Hepatocyte (in vitro differentiated cells): ENCODE results near the gene OGDH. TPM values are rescaled to one million over a fixed set of nuclear protein-coding genes. Genes with fewer than 3 reads are reported as not detected.

Source experiments
- DNase-seq: peaks from one replicate; pipeline ENCODE4 v3.0.0-alpha.2; 2016; ENCODE audit warnings: low spot score
- H2AFZ ChIP-seq: fragments of 200-600 bp; sonication (generic); 2 replicates; pipeline ENCODE4 v1.6.0; 2016; ENCODE audit warnings: antibody characterized with exemption, mild to moderate bottlenecking
- H3K27ac ChIP-seq: fragments of 200-600 bp; sonication (generic); 2 replicates; pipeline ENCODE4 v1.5.1; 2016; ENCODE audit warnings: mild to moderate bottlenecking
- H3K27me3 ChIP-seq: fragments of 200-600 bp; sonication (generic); 2 replicates; pipeline ENCODE4 v1.6.1; 2016
- H3K36me3 ChIP-seq: fragments of 200-600 bp; sonication (generic); replicated peaks from 2 replicates; pipeline ENCODE4 v1.5.1; 2016; ENCODE audit warnings: low read depth; ENCODE audit not compliant: insufficient read depth
- H3K4me1 ChIP-seq: fragments of 200-600 bp; sonication (generic); 2 replicates; pipeline ENCODE4 v1.5.1; 2016; ENCODE audit warnings: mild to moderate bottlenecking, moderate library complexity; ENCODE audit not compliant: insufficient read depth
- H3K4me2 ChIP-seq: fragments of 200-600 bp; sonication (generic); 2 replicates; pipeline ENCODE4 v1.6.0; 2016
- H3K4me3 ChIP-seq: fragments of 200-600 bp; sonication (generic); 2 replicates; pipeline ENCODE4 v1.5.1; 2016; ENCODE audit warnings: mild to moderate bottlenecking
- H3K79me2 ChIP-seq: fragments of 200-600 bp; sonication (generic); 2 replicates; pipeline ENCODE4 v1.6.0; 2017; ENCODE audit warnings: mild to moderate bottlenecking
- H3K9me2 ChIP-seq: fragments of 200-600 bp; sonication (generic); replicated peaks from 2 replicates; pipeline ENCODE4 v1.6.0; 2017; ENCODE audit warnings: mild to moderate bottlenecking; ENCODE audit not compliant: insufficient read depth
- H3K9me3 ChIP-seq: fragments of 200-600 bp; sonication (generic); 2 replicates; pipeline ENCODE4 v1.5.1; 2016; ENCODE audit warnings: low read depth, mild to moderate bottlenecking
- H4K20me1 ChIP-seq: fragments of 200-600 bp; sonication (generic); 2 replicates; pipeline ENCODE4 v1.6.0; 2016; ENCODE audit warnings: mild to moderate bottlenecking; ENCODE audit not compliant: insufficient read depth, poor library complexity, severe bottlenecking
- EZH2 ChIP-seq: fragments of 200-600 bp; sonication (generic); IDR thresholded peaks from 2 replicates; pipeline ENCODE4 v1.6.1; 2016; ENCODE audit warnings: antibody characterized with exemption, mild to moderate bottlenecking, borderline replicate concordance
- EZH2phosphoT487 ChIP-seq: fragments of 200-600 bp; sonication (generic); IDR thresholded peaks from one replicate; pipeline ENCODE4 v1.6.1; 2018; ENCODE audit warnings: antibody characterized with exemption, mild to moderate bottlenecking, low read depth, moderate library complexity; ENCODE audit not compliant: unreplicated experiment, severe bottlenecking
- WGBS: methylation state at CpG from one replicate; pipeline ENCODE4 v1.1.6; 2016; ENCODE audit warnings: low lambda C conversion rate; ENCODE audit errors: missing lambda C conversion rate; 5-methylcytosine and 5-hydroxymethylcytosine counted together
- polyA plus RNA-seq: library from polyadenylated mRNA; unstranded; fragments of >200 nt; fragmentation: Nextera tagmentation; extraction: Ambion mirVana; gene quantifications from 2 replicates; pipeline ENCODE4 v1.2.1, GENCODE V29; 2016
- total RNA-seq: library from RNA; depleted of rRNA; stranded (reverse); fragments of >200 nt; gene quantifications from 2 replicates; pipeline ENCODE4 v1.2.3, GENCODE V29; 2014
- TF ChIP-seq, protein P1 (sequence below): fragments of 200-600 bp; sonication (generic); IDR thresholded peaks from 2 replicates; pipeline ENCODE4 v1.5.1; 2016; ENCODE audit warnings: antibody characterized with exemption, mild to moderate bottlenecking; ENCODE audit not compliant: poor library complexity

OGDH gene
- total and polyA plus RNA-seq, 2 experiments from 2014 or later, result 40.8 to 65.3 TPM

DNA sequence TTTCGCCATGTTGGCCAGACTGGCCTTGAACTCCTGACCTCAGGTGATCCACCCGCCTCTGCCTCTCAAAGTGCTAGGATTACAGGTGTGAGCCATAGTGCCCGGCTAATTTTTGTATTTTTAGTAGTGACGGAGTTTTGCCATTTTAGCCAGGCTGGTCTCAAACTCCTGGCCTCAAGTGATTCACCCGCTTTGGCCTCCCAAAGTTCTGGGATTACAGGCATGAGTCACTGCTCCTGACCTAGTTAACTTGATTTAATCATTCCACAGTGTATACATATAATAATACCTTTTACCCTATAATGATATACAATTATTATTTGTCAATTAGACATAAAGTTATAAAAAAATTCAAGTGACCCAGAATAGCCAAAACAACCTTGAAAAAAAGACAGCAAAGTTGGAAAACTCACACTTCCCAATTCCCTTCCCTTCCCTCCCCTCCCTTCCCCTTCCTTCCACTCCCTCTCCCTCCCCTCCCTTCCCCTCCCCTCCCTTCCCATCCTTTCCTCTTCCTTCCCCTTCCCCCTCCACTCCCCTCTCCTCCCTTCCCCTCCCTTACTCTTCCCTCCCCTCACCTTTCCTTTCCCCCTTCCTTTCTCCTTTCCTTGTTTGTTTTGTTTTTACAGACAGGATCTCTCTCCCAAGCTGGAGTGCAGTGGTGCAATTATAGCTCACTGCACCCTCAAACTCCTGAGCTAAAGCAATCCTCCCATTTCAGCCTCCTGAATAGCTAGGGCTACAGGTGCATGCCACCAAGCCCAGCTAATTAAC is 127.5 kb downstream of the OGDH start:
- Histone ChIP-seq H3K36me3 (no peaks in the 10 kb centered on the region), H2AFZ (no peak overlapping the region), H3K9me2 (no peaks in the 10 kb centered on the region), H3K4me2 (no peak overlapping the region), H3K4me1 (no peaks in the 10 kb centered on the region), H3K27me3 (no peaks in the 10 kb centered on the region), H3K79me2 (no peaks in the 10 kb centered on the region), H4K20me1 (no peaks in the 10 kb centered on the region), H3K27ac (no peak overlapping the region), H3K4me3 (no peak overlapping the region), H3K9me3 (no peaks in the 10 kb centered on the region)
- TF ChIP-seq, protein P1, sequence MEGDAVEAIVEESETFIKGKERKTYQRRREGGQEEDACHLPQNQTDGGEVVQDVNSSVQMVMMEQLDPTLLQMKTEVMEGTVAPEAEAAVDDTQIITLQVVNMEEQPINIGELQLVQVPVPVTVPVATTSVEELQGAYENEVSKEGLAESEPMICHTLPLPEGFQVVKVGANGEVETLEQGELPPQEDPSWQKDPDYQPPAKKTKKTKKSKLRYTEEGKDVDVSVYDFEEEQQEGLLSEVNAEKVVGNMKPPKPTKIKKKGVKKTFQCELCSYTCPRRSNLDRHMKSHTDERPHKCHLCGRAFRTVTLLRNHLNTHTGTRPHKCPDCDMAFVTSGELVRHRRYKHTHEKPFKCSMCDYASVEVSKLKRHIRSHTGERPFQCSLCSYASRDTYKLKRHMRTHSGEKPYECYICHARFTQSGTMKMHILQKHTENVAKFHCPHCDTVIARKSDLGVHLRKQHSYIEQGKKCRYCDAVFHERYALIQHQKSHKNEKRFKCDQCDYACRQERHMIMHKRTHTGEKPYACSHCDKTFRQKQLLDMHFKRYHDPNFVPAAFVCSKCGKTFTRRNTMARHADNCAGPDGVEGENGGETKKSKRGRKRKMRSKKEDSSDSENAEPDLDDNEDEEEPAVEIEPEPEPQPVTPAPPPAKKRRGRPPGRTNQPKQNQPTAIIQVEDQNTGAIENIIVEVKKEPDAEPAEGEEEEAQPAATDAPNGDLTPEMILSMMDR, result no peak
- no peak for TF ChIP-seq EZH2phosphoT487
- TF ChIP-seq EZH2, result no peak
- DNase-seq, result no peak
- 59% methylated on average over 5 of the region's 5 CpGs for WGBS

DNA sequence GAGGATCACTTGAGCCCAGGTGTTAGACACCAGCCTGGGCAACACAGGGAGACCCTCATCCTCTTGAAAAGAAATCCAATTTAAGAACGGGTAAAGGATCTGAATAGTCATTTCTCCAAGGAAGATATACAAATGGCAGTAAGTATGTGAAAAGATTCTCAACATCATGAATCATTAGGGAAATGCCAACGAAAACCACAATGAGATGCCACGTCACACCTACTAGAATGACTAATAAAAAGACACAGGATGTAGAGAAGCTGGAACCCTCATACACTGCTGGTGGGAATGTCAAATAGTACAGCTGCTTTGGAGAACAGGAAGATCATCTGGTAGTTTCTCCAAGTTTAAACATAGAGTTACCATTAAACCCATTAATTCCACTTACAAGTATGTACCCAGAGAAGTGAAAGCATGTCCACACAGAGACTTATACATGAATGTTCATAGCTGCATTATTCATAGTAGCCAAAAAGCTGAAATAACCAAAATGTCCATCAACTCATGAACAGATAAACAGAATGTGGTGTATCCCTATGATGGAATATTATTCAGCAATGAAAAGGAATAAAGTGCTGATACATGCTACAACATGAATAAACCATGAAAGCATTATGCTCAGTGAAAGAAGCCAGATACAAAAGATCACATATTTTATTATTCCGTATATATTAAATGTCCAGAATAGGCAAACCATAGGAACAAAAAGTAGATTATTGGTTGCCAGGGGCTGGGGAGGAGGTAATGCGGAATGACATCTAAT is 129.2 kb downstream of the OGDH start:
- 91% methylated on average over 5 of the region's 5 CpGs for WGBS
- Histone ChIP-seq H3K9me2 (no peaks in the 10 kb centered on the region), H3K4me1 (no peaks in the 10 kb centered on the region), H3K4me2 (no peak overlapping the region), H3K27ac (no peak overlapping the region), H3K9me3 (no peaks in the 10 kb centered on the region), H3K4me3 (no peak overlapping the region), H3K27me3 (no peaks in the 10 kb centered on the region), H4K20me1 (no peaks in the 10 kb centered on the region), H2AFZ (no peak overlapping the region), H3K36me3 (no peaks in the 10 kb centered on the region), H3K79me2 (no peaks in the 10 kb centered on the region)
- DNase-seq, result no peak
- TF ChIP-seq, protein P1, result no peak
- no peak for TF ChIP-seq EZH2phosphoT487
- no peak for TF ChIP-seq EZH2

- H2AFZ ChIP-seq, result no peak overlapping the region
- DNase-seq, result no peak
- H3K27me3 ChIP-seq, result no peaks in the 10 kb centered on the region
These were observed 130.5 kb downstream of the OGDH start for GRCh38 chr7:44736896-44737295.

More at GRCh38 chr7:44736896-44737295, 130.5 kb downstream of the OGDH start:
- Histone ChIP-seq H4K20me1 (no peaks in the 10 kb centered on the region), H3K9me2 (no peaks in the 10 kb centered on the region), H3K4me2 (no peak overlapping the region), H3K9me3 (no peaks in the 10 kb centered on the region), H3K27ac (no peak overlapping the region), H3K79me2 (no peaks in the 10 kb centered on the region), H3K4me1 (no peaks in the 10 kb centered on the region), H3K4me3 (no peak overlapping the region), H3K36me3 (no peaks in the 10 kb centered on the region)
- TF ChIP-seq EZH2phosphoT487, result no peak
- TF ChIP-seq EZH2, result no peak
- TF ChIP-seq, protein P1, result no peak
- 84% methylated on average over 3 of the region's 3 CpGs for WGBS
